A673 (cell line): ENCODE results near the gene BORCS6. TPM values are rescaled to one million over a fixed set of nuclear protein-coding genes. Genes with fewer than 3 reads are reported as not detected.

Source experiments
- BruUV-seq: library from RNA; stranded (reverse); fragments of 400-500 nt; replicated peaks from 2 replicates; lab custom pipeline; 2021; lab: Mats Ljungman, UMichigan
- CTCF ChIA-PET: fragments of 300-600 bp; sonication (Branson Sonifier 250); formaldehyde crosslinking; loops from one replicate; lab custom pipeline; 2022; ENCODE audit warnings: antibody characterized with exemption; lab: Charles Lee
- POLR2A ChIA-PET: fragments of 300-600 bp; sonication (Branson Sonifier 250); formaldehyde crosslinking; loops from one replicate; lab custom pipeline; 2022; ENCODE audit warnings: antibody characterized with exemption; ENCODE audit not compliant: low non-redundant PET; lab: Charles Lee
- DNase-seq: peaks from one replicate; pipeline ENCODE4 v3.0.0-alpha.2; 2015; ENCODE audit warnings: low spot score
- H3K27ac ChIP-seq: fragments of 200-600 bp; sonication (generic); 2 replicates; pipeline ENCODE4 v1.5.1; 2016; ENCODE audit warnings: mixed run types, low read depth, mild to moderate bottlenecking, mixed read lengths, antibody characterized with exemption, low read length; ENCODE audit not compliant: poor library complexity, severe bottlenecking
- H3K27me3 ChIP-seq: fragments of 200-600 bp; sonication (generic); replicated peaks from 2 replicates; pipeline ENCODE4 v1.6.1; 2017; ENCODE audit warnings: mixed run types, low read depth, mild to moderate bottlenecking, mixed read lengths, antibody characterized with exemption, low read length; ENCODE audit not compliant: insufficient read depth, poor library complexity
- H3K36me3 ChIP-seq: fragments of 200-600 bp; sonication (generic); 2 replicates; pipeline ENCODE4 v1.6.1; 2016; ENCODE audit warnings: mixed run types, mild to moderate bottlenecking, mixed read lengths, antibody characterized with exemption, low read length; ENCODE audit not compliant: insufficient read depth, poor library complexity, severe bottlenecking
- H3K4me1 ChIP-seq: fragments of 200-600 bp; sonication (generic); 2 replicates; pipeline ENCODE4 v1.6.1; 2017; ENCODE audit warnings: mixed run types, mild to moderate bottlenecking, mixed read lengths, antibody characterized with exemption, low read length; ENCODE audit not compliant: insufficient read depth, poor library complexity, severe bottlenecking
- H3K4me3 ChIP-seq: fragments of 200-600 bp; sonication (generic); 2 replicates; pipeline ENCODE4 v1.5.1; 2016; ENCODE audit warnings: low read depth, mixed run types, mild to moderate bottlenecking, mixed read lengths, low read length; ENCODE audit not compliant: poor library complexity, severe bottlenecking
- H3K9me3 ChIP-seq: fragments of 200-600 bp; sonication (generic); 2 replicates; pipeline ENCODE4 v1.6.1; 2016; ENCODE audit warnings: mixed run types, low read depth, mild to moderate bottlenecking, mixed read lengths, antibody characterized with exemption, low read length; ENCODE audit not compliant: poor library complexity, severe bottlenecking
- CTCF ChIP-seq: fragments of 300-800, 200-600 bp; sonication (generic); conservative IDR thresholded peaks from 2 replicates; pipeline ENCODE4 v1.5.1; 2017; ENCODE audit warnings: low read depth, mild to moderate bottlenecking, antibody characterized with exemption, low read length, moderate library complexity, mixed read lengths
- EZH2 ChIP-seq: fragments of 200-600 bp; sonication (generic); IDR thresholded peaks from 2 replicates; pipeline ENCODE4 v1.6.1; 2017; ENCODE audit warnings: borderline replicate concordance, low read depth, mild to moderate bottlenecking, mixed read lengths, antibody characterized with exemption, low read length; ENCODE audit not compliant: poor library complexity, severe bottlenecking
- intact Hi-C: fragments of 100-400 bp; cut with micrococcal nuclease; formaldehyde crosslinking; loops from one replicate; pipeline ENCODE4 v1.10.0; 2022; ENCODE audit not compliant: unreplicated experiment
- total RNA-seq: library from RNA; stranded (reverse); gene quantifications from 2 replicates; pipeline ENCODE4 v1.2.3, GENCODE V29; 2021

The BORCS6 gene
- total RNA-seq, 1 experiment from 2014 or later: 3.7 TPM

- TF ChIP-seq EZH2: no peak
- no peak for TF ChIP-seq CTCF
- no peaks in the 10 kb centered on the region for H3K27me3 ChIP-seq
- no peak overlapping the region for H3K4me3 ChIP-seq
- DNase-seq: no peak
- no peak overlapping the region for H3K27ac ChIP-seq
- CTCF ChIA-PET: no interaction called here
- intact Hi-C loops: no loop called here
- POLR2A ChIA-PET: no interaction called here
- peaks cover 48% of the 10 kb centered on the region for H3K36me3 ChIP-seq
- no peaks in the 10 kb centered on the region for H3K9me3 ChIP-seq
- BruUV-seq: no TSS peak
- H3K4me1 ChIP-seq: peaks cover 11% of the 10 kb centered on the region
These were observed 15.0 kb upstream of the BORCS6 start for GRCh38 chr17:8204761-8205555.

- Histone ChIP-seq H3K4me3 (peak overlapping the region; percentile 34), H3K27ac (peak overlapping the region; percentile 41), H3K27me3 (no peaks in the 10 kb centered on the region), H3K36me3 (no peaks in the 10 kb centered on the region), H3K4me1 (peaks cover 27% of the 10 kb centered on the region), H3K9me3 (no peaks in the 10 kb centered on the region)
- TF ChIP-seq EZH2: no peak
- no peak for TF ChIP-seq CTCF
- peak; percentile 96 for DNase-seq
- ChIA-PET CTCF (no interaction called here), POLR2A (interaction anchor here (0.6 to 1.2 kb wide), 4 partner anchors 9 to 248 kb away, joined by 3 to 6 read pairs (median 4); partner anchors contain the start of gene AURKB)
- intact Hi-C loops: no loop called here
- BruUV-seq: no TSS peak
These were observed 2.3 kb upstream of the BORCS6 start for GRCh38 chr17:8192070-8192815.

DNA sequence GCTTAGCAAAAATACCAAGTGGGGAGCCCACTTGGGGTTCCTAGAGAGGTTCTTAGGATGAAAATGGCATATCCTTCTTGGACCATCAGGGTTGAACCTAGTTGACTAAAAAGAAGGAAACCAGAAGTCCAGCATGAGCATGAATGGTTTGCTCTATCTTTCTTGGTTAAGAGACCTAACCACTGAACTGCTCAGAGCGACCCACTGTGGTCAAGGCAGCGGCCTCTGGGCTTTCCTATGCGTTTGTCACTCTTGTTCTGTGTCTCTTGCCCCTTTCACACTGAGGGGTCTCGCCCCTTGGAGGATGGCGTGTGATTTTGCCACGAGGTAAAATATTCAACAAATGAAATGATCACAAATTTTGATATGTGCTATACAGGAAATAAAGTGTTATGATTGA lies 526 bp upstream of the BORCS6 start:
- no peak for DNase-seq
- BruUV-seq: no TSS peak
- TF ChIP-seq EZH2 (no peak), CTCF (no peak)
- no peaks in the 10 kb centered on the region for H3K9me3 ChIP-seq
- intact Hi-C loops: no loop called here
- no peak overlapping the region for H3K27ac ChIP-seq
- H3K36me3 ChIP-seq: no peaks in the 10 kb centered on the region
- H3K4me1 ChIP-seq: peaks cover 27% of the 10 kb centered on the region
- H3K4me3 ChIP-seq: peak overlapping the region; percentile 82
- ChIA-PET POLR2A (interaction anchor here (0.7 to 1.1 kb wide), 3 partner anchors 18 to 20 kb away, joined by 4 to 5 read pairs (median 5); partner anchors contain the start of gene AURKB), CTCF (no interaction called here)
- H3K27me3 ChIP-seq: no peaks in the 10 kb centered on the region
